HG02938 (cell line): Measurements from ENCODE around the gene TLE1.
A peak's percentile ranks its signal among the peaks of the same experiment; 100 is the strongest.

Experiments
- ATAC-seq: cut with Tn5 transposase; IDR thresholded peaks from one replicate; pipeline ENCODE4 v1.9.1; 2021; ENCODE audit warnings: mild to moderate bottlenecking, moderate library complexity; ENCODE audit not compliant: unreplicated experiment

The TLE1 gene

GRCh38 chr9:81686614-81687520 is 2.5 kb downstream of the TLE1 start:
- no peak for ATAC-seq

- no peak for ATAC-seq
These were observed 3.4 kb downstream of the TLE1 start for GRCh38 chr9:81685763-81686613.

- no peak for ATAC-seq
These were observed 4.7 kb downstream of the TLE1 start for GRCh38 chr9:81684635-81685034.

GRCh38 chr9:81683704-81684103 is 5.6 kb downstream of the TLE1 start:
- ATAC-seq = no peak

- no peak for ATAC-seq
These were observed 6.1 kb downstream of the TLE1 start for GRCh38 chr9:81683238-81683637.

GRCh38 chr9:81682797-81683196 is 6.5 kb downstream of the TLE1 start:
- no peak for ATAC-seq

- no peak for ATAC-seq
These were observed 7.2 kb downstream of the TLE1 start for GRCh38 chr9:81682177-81682576.

GRCh38 chr9:81680506-81680905 is 8.8 kb downstream of the TLE1 start:
- no peak for ATAC-seq

GRCh38 chr9:81680006-81680405 is 9.3 kb downstream of the TLE1 start:
- ATAC-seq = no peak

GRCh38 chr9:81678088-81678487 is 11.3 kb downstream of the TLE1 start:
- ATAC-seq = no peak

- no peak for ATAC-seq
These were observed 13.0 kb downstream of the TLE1 start for GRCh38 chr9:81676395-81676794.

- no peak for ATAC-seq
These were observed 16.0 kb downstream of the TLE1 start for GRCh38 chr9:81673310-81673709.

GRCh38 chr9:81671880-81672280 is 17.5 kb downstream of the TLE1 start:
- no peak for ATAC-seq

- ATAC-seq = no peak
These were observed 19.5 kb downstream of the TLE1 start for GRCh38 chr9:81669866-81670265.

GRCh38 chr9:81669041-81669651 is 20.2 kb downstream of the TLE1 start:
- no peak for ATAC-seq

- ATAC-seq = no peak
These were observed 23.2 kb downstream of the TLE1 start for GRCh38 chr9:81666123-81666522.

GRCh38 chr9:81665322-81665871 is 23.9 kb downstream of the TLE1 start:
- no peak for ATAC-seq

- ATAC-seq = no peak
These were observed 24.6 kb downstream of the TLE1 start for GRCh38 chr9:81664638-81665222.

- ATAC-seq = no peak
These were observed 28.0 kb downstream of the TLE1 start for GRCh38 chr9:81661339-81661738.

- no peak for ATAC-seq
These were observed 32.4 kb downstream of the TLE1 start for GRCh38 chr9:81656871-81657337.

GRCh38 chr9:81656004-81656403 is 33.3 kb downstream of the TLE1 start:
- peak; percentile 75 for ATAC-seq
